ENCODE results near the gene NLN. TPM values are rescaled to one million over a fixed set of nuclear protein-coding genes. Genes with fewer than 3 reads are reported as not detected.

Gene NLN
- total and polyA plus RNA-seq, 2 of the 13 experiments (the other 11 are each of a cell fraction or from before 2014, with no cell fraction given): 11.9 to 36.7 TPM

GRCh38 chr5:65821966-65822365, 100.0 kb downstream of the NLN start (continued):
- TF ChIP-seq ZNF790 (CRISPR knock-in tag; IDR thresholded peaks at IDR 0.05; ENCODE audit: borderline replicate concordance): no peak
- no peak for TF ChIP-seq SATB2 (CRISPR knock-in tag; IDR thresholded peaks at IDR 0.05)

GRCh38 chr5:65822710-65823109, 100.7 kb downstream of the NLN start:
- no TSS peak for BruUV-seq (replicated peaks)
- no peaks in the 10 kb centered on the region for H3K27me3 ChIP-seq (ENCODE audit: control insufficient read depth in 1 of 2, insufficient read depth in 2 of 2, low read length in 2 of 2)
- peaks cover 1 to 10% of the 10 kb centered on the region in 2 experiments; a peak in 3 of 5 replicates for H3K36me3 ChIP-seq (replicated peaks in 1 of 2; ENCODE audit: control insufficient read depth in 1 of 2, insufficient read depth in 2 of 2, low read length in 2 of 2)
- H2AFZ ChIP-seq (ENCODE audit: low read length): no peak overlapping the region
- ChIA-PET CTCF (ENCODE audit: low intra/inter-chr PET ratio, low total read pairs) (no interaction called here), POLR2A (no interaction called here)
- no peak overlapping the region for H3K9ac ChIP-seq (ENCODE audit: insufficient read depth, low read depth, low read length)
- no peaks in the 10 kb centered on the region for H3K9me3 ChIP-seq (ENCODE audit: low read length)
- H3K4me1 ChIP-seq (ENCODE audit: insufficient read depth, low read length): peaks cover 12% of the 10 kb centered on the region
- intact Hi-C loops (cut with micrococcal nuclease; ENCODE audit: unreplicated experiment) (no loop called here), in situ Hi-C loops (cut with HindIII; ENCODE audit: extremely low pct_ligation_motif_present, low pct_unique_long_range_greater_than_20kb) (no loop called here)
- FAIRE-seq (no peak), ATAC-seq (no peak), DNase-seq (ENCODE audit: low spot score) (no peak)
- H3K79me2 ChIP-seq (ENCODE audit: insufficient read depth, low read length): no peaks in the 10 kb centered on the region
- H3K4me3 ChIP-seq (replicated peaks in 1 of 3; ENCODE audit: insufficient read depth in 1 of 3, low read depth in 2 of 3, low read length in 3 of 3): no peak overlapping the region
- no peak overlapping the region for H3K27ac ChIP-seq (ENCODE audit: extremely low read length, insufficient read depth, low read length)
- no peak overlapping the region for H3K4me2 ChIP-seq (ENCODE audit: low read depth, low read length)
- whole genome bisulfite sequencing (ENCODE audit: low lambda C conversion rate): 95% methylated on average over 6 of the region's 6 CpGs
- H4K20me1 ChIP-seq (ENCODE audit: insufficient read depth, low read length): no peaks in the 10 kb centered on the region
- TF ChIP-seq ARID2 (CRISPR knock-in tag; IDR thresholded peaks at IDR 0.05; ENCODE audit: borderline replicate concordance) (no peak), ZNF350 (CRISPR knock-in tag; IDR thresholded peaks at IDR 0.05; ENCODE audit: borderline replicate concordance, low read depth) (no peak), ZFP82 (CRISPR knock-in tag; IDR thresholded peaks at IDR 0.05; ENCODE audit: borderline replicate concordance) (no peak), AKNA (CRISPR knock-in tag; IDR thresholded peaks at IDR 0.05; ENCODE audit: borderline replicate concordance) (no peak), ZNF614 (CRISPR knock-in tag; IDR thresholded peaks at IDR 0.05; ENCODE audit: borderline replicate concordance) (no peak), RAD21 (CRISPR knock-in tag; IDR thresholded peaks at IDR 0.05) (no peak), KLF11 (CRISPR knock-in tag; IDR thresholded peaks at IDR 0.05) (no peak), SMC3 (IDR thresholded peaks at IDR 0.05; ENCODE audit: low read length) (no peak), NR1H2 (CRISPR knock-in tag; IDR thresholded peaks at IDR 0.05; ENCODE audit: borderline replicate concordance, low read depth) (no peak), ZNF670 (CRISPR knock-in tag; IDR thresholded peaks at IDR 0.05; ENCODE audit: borderline replicate concordance) (no peak), ZKSCAN5 (CRISPR knock-in tag; IDR thresholded peaks at IDR 0.05) (no peak)

Data from HepG2 (cell line).